Measurements from ENCODE around the gene PLG.
"Not testable (repeated sequence)": the region's sequence is repeated elsewhere in the genome, so short reads cannot be mapped to it uniquely, and the experiment has no call there.

The PLG gene

DNA sequence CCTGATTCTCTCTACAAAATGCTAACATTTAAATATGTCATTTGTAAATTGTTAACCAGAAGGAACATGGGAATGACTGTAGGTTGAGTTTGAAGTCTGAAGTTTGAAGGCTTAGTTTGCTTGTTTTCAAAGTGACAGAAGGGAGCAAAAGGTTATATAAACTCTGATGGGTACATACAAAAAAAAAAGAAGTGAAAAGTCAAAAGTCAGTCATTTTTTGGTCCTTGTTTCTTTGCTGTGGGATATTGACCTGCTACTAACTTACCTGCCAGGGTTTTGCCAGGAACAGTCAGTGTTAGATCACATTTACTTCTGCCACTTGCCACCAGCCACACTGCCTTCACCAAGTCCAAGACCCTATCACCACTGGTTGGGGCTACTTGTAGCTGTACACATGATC, 6.9 kb downstream of the PLG start:
- not testable (repeated sequence) for DNase-seq

DNA sequence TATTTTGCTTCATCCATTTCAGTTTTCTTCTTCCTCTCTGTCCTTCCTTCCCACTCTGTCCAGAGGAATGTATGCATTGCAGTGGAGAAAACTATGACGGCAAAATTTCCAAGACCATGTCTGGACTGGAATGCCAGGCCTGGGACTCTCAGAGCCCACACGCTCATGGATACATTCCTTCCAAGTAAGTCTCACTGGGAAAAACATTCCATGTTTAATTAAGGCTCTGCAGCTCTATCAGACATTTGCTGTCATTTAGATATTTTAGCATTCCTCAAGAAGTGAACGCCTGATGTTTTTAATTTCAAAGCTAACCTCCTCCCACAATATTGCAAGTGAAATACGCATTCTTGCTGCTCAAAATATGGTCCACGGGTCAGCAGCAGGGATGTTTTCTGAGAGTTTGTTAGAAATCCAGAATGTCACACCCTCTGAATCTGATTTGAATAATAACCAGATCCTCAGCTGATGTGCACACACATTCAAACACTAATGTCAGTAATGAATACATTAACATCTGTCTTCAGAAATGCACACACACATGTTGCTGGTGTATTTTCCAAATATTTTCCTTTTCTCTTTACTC, 12.8 kb downstream of the PLG start:
- no peak for DNase-seq

DNA sequence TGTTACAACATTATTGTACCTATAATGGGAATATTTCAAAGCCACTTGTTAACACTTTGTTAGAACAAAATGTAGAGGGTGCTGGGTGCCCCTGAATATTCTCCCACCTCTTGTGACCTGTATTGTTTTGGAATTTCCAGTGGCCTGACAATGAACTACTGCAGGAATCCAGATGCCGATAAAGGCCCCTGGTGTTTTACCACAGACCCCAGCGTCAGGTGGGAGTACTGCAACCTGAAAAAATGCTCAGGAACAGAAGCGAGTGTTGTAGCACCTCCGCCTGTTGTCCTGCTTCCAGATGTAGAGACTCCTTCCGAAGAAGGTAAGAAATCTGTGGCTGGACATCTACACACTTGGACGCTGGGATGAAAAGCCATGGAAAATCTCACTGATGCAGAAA, 28.9 kb downstream of the PLG start:
- DNase-seq = no peak

DNA sequence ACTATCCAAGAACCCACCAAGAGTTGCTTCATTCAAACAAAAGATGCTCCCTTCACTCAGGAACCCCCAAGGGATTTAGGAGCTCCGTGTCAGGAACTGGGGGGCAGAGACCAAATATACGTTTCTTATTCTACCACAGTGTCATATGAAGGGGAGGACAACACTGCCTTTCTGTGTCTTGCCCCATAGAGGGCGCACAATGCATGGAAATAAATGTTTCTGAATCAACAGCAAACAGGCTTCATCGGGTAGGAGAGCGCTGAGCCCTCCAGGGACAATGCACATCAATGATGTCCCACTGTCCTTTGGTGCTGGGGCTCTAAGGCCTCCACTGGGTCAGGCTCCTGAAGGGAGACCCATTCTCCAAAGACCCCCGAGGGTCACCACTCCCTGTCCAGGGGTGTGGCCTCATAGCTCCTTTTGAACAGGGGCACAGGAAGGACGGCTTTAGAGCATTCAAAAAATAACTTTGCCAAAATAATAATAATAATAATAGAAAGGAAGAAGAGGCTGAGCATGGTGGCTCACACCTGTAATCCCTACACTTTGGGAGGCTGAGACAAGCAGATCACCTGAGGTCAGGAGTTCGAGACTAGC, 31.1 kb downstream of the PLG start:
- no peak for DNase-seq

DNA sequence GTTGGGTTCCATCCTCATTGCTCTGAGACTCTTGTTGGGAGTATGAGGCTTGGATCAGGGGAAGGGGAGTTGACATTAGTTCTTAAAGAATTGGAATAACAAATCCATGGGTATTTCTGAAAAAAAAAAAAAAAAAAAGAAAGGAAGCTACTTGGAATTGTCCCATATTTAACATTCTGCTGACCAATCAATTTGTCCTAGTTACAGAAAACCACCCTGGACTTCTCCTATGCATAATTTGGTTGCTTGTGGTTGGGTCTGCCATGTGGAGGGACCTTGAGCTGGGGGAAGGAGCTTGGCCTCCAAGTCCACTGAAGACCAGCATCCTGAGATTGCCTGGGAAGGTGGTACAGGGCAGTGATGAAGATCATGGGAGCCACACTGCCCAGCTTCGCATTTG, 32.6 kb downstream of the PLG start:
- DNase-seq = no peak

DNA sequence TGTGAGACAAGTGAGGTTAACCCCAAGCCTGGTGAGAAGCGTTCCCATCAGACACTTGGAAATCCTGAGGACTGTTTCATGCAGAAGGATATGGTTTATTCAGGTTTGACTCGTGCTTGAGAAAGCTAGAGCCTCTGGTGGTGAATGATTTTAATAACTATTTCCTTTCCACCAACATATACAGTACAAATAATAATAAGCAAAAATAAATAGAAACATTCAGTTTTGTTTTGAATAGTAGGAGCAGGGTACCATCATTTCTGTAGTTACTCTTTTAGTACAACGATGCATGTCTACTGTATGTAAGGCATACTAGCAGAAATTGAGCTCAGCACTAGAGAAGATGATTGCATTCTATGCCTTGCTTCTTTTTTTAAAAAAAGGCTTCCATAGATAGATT, 33.5 kb downstream of the PLG start:
- no peak for DNase-seq

DNA sequence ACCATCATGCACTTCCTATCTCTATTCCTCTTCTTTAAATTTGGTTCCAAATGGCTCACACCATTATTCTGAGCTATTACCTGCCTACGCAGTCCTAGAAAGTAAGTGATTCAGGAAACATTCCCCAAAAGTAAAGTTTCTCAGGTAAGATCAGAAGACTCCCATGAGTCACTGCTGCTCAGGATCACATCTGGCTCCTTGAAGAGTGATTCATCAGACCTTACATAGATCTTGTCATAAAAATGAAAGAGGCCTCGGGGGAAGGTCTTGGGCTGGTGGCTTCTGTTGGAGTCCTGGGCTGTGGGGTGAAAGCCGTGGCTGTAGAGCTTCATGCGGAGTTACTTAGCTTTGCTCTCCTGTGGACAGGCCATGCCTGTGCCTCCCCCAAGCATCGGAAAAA, 35.9 kb downstream of the PLG start:
- DNase-seq = no peak

DNA sequence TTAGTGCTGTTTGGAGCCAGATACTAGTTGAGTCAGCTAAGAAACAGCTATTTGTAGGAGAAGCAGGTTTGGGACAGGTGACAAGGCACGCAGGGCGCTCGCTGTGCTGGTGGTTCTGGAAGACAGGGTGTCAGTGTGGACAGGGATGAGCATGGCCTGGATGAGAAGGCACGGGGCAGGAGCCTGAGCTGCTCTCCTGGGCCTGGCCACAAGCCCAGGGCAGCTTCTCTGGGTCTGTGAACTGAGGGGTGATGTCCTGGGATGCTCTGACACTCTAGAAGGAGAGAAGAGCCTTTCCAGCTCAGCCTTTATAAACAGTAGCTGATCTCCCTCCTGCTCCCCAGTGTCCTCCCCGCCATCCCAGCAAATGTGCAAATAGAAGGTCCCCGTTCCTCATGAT, 37.9 kb downstream of the PLG start:
- no peak for DNase-seq

DNA sequence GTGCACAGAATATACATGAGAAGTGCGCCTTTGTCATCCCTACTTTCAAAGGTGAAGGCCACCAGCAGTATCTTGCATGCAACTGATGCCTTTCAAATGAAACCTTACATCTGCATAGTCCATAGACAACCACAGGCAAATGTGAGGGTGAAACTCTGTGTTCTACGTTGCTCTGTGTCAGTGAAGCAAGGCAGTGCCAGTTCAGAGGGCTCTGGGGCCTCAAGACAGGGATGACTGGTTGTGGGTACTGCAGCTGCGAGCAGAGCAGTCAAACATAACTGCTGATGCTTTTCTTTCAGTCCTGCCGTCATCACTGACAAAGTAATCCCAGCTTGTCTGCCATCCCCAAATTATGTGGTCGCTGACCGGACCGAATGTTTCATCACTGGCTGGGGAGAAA, 39.0 kb downstream of the PLG start:
- not testable (repeated sequence) for DNase-seq

DNA sequence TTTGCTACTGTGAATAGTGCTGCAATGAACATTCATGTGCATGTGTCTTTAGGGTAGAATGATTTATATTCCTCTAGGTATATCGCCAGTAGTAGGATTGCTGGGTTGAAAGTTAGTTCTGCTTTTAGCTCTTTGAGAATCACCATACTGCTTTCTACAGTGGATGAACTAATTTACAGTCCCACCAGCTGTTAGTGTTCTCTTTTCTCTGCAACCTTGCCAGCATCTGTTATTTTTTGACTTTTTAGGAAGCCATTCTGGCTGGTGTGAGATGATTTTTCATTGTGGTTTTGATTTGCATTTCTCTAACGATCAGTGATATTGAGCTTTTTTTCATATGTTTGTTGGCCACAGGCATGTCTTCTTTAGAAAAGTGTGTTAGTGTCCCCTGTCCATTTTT, 40.0 kb downstream of the PLG start:
- no peak for DNase-seq

DNA sequence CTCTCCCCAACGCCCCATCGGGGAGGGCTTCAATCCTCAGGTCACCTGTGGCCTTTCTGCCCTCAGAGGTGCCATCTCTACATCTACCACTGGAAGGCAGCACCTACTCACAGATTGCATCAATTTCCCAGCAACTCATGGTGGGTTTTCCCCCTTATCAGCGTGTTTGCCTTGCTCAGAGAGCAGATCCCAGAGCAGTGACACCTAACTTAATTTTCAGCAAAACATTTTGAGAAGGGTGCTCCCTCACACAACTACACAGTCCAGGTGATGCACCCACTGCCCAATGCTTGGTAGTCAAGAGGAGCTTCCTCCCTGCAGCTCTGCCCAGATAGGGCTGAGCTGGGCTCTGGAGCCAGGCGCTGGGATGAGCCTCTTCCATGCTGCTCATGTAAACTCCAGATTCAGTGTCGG, 48.2 kb downstream of the PLG start:
- DNase-seq = no peak

DNA sequence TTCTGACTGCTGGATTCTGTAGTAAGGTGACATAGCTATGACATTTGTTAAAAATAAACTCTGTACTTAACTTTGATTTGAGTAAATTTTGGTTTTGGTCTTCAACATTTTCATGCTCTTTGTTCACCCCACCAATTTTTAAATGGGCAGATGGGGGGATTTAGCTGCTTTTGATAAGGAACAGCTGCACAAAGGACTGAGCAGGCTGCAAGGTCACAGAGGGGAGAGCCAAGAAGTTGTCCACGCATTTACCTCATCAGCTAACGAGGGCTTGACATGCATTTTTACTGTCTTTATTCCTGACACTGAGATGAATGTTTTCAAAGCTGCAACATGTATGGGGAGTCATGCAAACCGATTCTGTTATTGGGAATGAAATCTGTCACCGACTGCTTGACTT, 51.2 kb downstream of the PLG start:
- DNase-seq = not testable (repeated sequence)

DNA sequence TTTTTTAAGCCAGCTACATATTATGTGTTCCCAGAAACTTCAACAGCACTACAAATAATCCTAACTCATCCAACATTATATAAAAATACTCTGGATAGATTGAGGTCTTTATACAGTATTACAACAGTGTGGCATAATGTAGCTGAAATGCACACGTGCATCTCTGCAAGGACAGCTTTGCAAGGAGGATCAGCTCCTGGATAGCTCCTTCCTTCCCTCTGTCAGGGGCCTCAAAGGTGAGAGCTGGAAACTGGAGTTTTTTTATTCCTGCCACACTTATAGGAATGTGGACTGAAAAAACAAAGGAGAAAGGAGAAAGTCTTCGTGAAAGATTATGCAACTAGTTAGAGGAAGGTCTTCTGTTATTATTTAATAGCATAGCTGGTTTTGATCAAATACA, 53.1 kb downstream of the PLG start:
- DNase-seq = no peak

DNA sequence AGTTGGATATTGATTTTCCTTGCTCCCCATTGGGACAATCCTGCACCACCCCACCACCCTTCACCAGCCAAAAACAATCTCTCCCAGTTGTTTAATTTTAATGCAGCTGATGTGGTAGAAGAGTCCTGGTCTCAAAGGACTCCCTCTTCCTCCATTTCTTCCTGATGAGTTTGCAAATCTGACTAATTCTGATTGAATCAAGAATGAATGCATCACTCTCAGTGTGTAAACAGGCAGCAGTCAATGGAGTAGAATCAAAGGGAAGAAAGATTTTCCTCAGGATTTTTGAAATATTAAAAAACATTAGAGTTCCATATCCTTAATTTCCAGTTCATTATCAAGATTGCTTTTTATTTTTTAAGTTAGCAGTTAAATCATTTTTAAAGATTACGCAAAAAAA, 54.0 kb downstream of the PLG start:
- no peak for DNase-seq

DNA sequence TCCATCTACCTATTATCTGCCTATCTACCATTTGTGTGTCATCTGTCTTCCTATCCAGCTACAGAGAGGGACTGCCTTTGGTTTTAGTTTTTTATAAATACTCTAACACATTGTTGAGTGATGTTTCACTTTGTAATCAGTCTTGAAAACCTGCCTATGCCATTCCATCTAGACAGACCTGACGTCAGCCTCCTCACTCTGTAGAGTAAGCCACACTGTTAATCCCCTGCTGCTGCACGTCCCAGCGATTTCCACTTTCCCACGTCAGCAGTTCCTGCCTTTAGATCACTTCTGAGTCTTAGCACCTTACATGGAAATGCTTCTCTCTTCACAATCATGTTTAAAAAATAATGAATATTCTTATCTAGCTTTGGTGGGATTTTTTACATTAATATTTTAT, 54.8 kb downstream of the PLG start:
- no peak for DNase-seq

DNA sequence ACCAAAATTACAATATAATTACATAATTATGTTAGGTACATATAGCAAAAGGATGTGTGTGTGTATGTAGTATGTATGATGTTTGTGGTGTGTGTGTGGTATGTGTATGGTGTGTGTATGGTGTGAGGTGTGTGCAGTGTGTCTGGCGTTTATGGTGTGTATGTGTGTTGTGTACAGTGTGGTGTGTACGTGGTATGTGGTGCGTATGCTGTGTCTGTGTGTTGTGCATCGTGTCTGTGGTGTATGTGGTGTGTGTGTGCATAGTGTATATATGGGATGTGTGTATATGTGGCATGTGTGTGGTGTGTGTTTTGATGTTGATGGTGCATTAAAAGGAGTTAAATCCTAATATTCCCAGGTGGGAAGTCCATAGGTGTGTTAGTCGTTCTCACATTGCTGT, 62.8 kb downstream of the PLG start:
- DNase-seq = no peak

DNA sequence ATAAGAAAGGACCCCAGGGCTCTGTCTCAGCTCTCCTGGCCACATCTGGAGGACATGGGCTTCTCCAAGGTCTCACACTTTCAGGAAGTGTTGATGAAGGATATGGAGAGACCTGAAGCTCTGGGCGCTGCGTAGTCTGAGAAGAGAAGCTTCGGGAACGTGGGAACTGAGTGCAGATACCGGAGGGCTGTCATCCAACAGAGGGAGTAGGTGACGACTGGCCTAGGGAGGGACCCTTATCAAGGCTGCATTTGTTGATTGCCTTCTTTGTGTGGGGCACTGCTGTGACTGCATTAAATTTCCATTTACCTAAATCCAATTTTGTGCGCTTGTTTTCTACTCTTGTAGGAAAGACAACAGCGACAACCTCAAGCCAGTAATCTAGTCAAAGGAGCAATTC, 63.4 kb downstream of the PLG start:
- DNase-seq = no peak

DNA sequence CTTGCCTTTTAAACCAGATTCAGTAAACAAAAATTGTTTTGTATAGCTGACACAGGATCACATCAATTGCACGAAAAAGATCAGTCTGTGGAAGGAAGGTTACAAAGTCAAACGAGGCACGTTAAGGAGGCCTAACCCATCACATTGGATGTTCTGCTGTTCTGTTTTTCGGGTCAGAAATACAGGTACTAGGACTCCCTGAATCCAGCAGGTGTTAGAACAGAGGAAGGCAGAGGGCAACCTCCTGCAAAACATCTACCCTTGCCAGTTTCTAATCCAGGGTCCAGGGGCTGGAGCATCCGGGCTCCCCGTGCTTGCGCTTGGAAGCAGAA, 64.6 kb downstream of the PLG start:
- DNase-seq = no peak

DNA sequence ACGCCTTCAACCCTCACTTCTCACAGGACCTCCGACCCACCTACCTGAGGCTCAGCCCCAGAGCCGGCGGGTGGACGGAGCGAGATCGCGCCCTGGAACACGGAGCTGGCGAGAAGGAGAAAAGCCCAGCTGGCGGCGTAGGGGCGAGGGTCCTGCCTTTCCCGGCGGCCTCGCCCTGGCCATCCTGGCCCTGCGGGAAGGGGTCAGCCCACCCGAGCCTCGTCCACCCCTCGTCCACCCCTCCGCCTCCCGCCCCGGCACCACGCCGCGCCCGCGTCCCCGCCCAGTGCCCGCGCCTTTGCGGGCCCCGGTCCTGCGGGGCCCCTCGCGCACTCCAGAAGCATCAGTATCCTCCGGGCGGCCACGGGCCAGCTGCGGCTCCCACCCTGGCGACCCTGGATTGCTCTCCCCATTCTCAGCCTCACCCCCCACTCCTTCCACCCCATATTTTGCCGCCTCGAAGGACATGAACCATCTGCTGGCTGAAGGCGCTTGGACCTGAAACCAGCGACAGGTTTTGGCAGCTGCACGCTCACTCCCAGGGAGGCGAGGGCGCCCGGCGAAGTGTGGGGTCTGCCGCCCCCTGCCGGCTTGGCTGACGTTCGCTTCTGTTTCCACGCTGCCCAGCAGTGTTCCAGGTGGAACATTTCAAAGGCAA, 65.1 kb downstream of the PLG start:
- peak; percentile 10 for DNase-seq

DNA sequence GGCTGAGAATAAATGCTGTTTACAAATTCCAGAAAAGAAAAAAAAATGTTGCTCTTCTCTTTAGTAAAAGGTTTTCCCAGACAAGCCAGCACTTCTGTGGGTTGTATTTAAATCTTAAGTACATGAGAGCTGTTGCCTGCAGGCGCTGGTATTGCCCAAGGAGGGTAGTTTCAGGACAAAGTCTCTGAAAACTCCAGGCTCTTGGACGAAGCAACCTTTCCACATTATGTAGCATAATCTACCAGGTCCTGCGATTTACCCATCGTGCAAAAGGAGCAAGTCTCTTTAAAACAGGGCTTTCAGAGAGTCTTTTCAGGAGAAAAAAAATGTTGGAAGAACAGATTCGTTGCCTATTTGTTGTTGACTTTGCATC, 65.6 kb downstream of the PLG start:
- DNase-seq = no peak

DNA sequence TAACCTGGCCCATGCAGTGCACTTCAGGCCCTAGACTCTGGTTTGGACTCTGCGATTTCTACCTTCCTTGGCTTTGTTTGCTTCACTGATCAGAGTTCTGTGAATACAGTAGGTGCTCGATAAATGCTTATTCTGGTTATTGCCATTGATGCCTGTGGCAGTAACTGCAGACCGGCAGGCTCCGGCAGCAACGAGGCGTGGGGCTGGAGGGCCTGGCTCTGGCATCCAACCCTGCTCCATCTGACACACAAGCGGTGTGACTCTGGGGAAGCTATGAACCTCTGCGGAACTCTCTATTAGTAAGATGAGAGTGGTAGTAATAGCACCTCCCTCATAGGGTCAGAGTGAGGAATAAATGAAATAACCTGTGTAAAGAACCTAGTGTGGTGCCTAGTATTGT, 66.1 kb downstream of the PLG start:
- no peak for DNase-seq

DNA sequence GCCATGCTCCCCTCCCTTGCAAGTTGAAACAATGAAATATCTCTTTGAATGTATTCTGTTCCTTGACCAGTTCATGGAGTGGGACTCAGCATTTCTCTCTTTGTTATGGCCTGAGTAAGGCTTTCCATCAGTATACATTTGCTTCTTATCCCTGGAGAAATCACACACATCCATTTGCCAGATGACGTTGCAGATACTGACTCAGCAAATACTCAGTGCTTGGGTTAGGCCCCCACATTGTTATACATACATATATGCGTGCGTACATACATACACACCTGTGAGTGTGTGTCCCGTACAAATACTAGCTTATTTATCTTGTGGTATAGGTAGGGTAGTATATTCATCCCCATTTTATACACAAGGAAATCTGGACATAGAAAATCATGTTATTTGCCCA, 72.4 kb downstream of the PLG start:
- no peak for DNase-seq

DNA sequence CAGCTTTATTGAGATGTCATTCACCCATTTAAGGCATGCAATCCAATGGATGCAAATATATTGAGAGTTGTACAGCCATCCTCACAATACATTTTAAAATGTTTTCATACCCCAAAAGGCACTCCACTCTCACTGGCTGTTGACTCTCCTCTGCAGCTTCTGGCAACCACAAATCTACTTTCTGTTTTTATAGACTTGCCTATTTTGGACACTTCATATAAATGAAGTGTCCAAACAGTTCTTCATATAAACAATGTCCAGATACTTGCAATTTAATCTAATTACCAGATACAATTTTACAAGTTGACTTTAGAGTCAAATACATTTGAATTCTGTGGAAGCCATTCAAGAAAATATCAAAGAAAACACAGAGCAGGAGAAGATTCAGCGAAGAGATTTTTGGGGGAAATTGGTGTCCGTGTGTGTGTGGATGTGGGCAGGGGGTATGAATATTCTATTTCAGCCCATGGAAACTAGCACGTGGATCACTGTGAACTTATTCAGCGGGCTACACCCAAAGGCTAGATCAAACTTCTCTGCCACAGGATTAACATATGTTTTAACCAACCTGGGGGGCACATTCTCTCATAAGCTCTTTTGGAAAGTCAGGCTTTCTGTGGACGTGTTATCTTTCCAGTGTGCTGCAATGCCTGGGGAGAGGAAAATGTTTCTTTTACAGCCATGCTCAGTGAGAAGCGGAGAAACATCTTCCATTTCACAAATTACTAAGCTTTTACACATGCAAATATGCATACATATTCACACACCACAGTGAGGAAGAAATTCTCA, 73.9 kb downstream of the PLG start:
- DNase-seq = no peak

DNA sequence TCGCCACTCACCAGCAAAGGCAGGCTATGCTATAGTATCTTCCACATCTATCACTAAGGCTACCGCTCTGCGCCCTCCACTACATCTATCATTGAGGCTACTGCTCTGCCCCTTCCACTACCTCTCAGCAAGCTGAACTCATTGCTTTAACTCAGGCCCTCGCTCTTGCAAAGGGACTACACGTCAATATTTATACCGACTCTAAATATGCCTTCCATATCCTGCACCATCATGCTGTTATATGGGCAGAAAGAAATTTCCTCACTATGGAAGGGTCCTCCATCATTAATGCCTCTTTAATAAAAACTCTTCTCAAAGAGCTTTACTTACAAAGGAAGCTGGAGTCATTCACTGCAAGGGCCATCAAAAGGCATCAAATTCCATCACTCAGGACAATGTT, 77.1 kb downstream of the PLG start:
- DNase-seq = not testable (repeated sequence)

All from COR-L47 (cell line).